GM23248 (cell line): ENCODE data around the gene P2RY8.
"Not testable (repeated sequence)": the region's sequence is repeated elsewhere in the genome, so short reads cannot be mapped to it uniquely, and the experiment has no call there.

Experiments
- EZH2 ChIP-seq: fragments of 200-600 bp; sonication (generic); IDR thresholded peaks from 2 replicates; pipeline ENCODE4 v1.6.1; 2018; ENCODE audit warnings: antibody characterized with exemption, mild to moderate bottlenecking; ENCODE audit not compliant: insufficient read depth, poor library complexity, severe bottlenecking
- EZH2phosphoT487 ChIP-seq: fragments of 200-600 bp; sonication (generic); IDR thresholded peaks from 2 replicates; pipeline ENCODE4 v1.6.1; 2018; ENCODE audit warnings: antibody characterized with exemption, moderate library complexity, mild to moderate bottlenecking, low read depth; ENCODE audit not compliant: insufficient read depth

DNA sequence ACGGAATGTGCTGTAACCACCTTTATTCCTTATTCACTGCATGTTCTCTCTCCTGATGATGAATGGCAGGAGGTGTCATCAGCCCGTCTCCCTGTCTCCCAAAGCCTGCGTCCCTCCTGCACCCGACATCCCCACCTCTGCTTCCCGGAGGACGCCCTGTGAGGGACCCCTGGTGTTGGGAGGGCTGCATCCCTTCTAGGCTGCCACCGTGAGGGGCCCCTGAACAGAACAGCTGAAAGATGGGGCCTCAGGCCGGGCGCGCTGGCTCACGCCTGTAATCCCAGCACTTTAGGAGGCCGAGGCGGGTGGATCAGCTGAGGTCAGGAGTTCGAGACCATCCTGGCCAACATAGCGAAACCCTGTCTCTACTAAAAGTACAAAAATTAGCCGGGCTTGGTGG, 110.7 kb downstream of the P2RY8 start:
- not testable (repeated sequence) for TF ChIP-seq EZH2, EZH2phosphoT487
